GM18505 (cell line): ENCODE data around the gene SLC49A3.

Experiments
- ATAC-seq: cut with Tn5 transposase; IDR thresholded peaks from one replicate; pipeline ENCODE4 v1.9.1; 2021; ENCODE audit not compliant: unreplicated experiment
- POLR2A ChIP-seq: IDR thresholded peaks from 4 replicates; pipeline ENCODE4 v1.6.1; 2011; ENCODE audit warnings: borderline replicate concordance; ENCODE audit not compliant: insufficient read depth, insufficient read length; ENCODE audit errors: extremely low read depth

Gene SLC49A3

DNA sequence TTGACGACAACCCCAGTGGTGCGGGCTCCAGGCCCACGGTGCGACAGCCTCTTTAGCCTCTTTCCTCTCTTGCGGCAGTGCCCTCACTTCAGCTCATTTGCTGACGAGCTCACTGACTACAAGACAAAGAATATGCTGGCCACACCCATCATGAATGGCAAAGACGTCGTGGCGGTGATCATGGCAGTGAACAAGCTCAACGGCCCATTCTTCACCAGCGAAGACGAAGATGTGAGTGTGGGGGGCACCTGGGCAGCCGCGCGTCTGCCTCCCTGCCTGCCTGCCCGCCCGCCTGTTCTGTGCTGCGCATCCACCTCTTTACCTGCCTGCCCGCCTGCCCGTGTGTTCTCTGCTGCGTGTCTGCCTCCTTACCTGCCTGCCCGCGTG lies 54.4 kb downstream of the SLC49A3 start:
- no peak for ATAC-seq
- no peak for TF ChIP-seq POLR2A

DNA sequence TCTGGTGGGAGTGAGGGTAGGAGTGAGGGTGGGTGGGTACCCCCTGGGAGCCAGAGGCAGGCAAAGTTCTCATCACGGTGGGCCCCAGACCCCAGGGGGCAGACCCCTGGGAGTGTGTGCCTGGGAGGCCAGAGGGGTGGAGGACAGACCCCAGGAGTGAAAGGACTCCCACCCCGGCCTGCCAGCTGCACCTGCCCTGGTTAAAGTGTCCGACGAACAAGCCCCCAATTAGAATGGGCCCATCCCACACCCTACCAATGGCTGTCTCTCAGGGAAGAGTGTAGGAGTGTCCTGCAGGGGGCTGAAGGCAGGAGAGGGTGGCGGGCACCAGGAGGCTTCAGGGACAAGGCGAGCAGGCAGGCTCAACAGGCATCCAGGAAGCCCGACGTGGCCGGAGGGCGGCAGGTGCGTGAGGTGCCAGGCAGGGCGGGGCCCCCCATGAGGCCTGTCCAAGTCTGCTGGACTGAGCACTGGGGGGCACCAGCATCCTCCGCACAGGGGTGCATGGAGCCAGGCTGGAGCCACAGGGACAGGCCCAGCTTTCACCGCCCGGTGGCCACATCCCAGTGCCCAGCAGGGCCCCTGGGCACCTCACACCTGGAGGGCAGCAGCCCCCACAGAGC lies 54.9 kb downstream of the SLC49A3 start:
- no peak for ATAC-seq
- no peak for TF ChIP-seq POLR2A

DNA sequence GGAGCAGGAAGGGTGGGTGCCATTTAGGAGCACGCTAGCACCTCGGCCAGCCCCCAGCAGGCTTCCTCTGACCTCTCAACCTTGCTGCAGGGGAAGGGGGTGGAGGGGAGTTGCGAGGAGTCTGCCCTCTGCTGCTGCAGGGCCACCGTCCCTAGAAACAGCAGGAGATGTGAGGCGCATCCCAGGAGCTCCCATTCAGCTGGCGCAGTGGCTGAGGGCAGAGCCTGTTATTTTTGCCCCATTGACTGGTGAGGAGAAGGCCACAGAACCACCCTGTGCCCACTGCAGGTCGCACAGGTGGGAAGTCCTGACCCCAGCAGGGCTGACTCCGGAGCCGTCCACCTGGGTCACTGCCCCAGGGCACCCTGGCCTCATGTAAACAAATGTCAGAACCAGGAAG lies 55.5 kb downstream of the SLC49A3 start:
- no peak for ATAC-seq
- no peak for TF ChIP-seq POLR2A

- no peak for ATAC-seq
- TF ChIP-seq POLR2A = no peak
Observed at GRCh38 chr4:632926-633325, 56.0 kb downstream of the SLC49A3 start.

GRCh38 chr4:632196-632790 lies 56.7 kb downstream of the SLC49A3 start:
- TF ChIP-seq POLR2A = no peak
- ATAC-seq = no peak
